ENCODE results near the gene PEAR1. TPM values are rescaled to one million over a fixed set of nuclear protein-coding genes. Genes with fewer than 3 reads are reported as not detected.

Gene PEAR1
- total RNA-seq (2014; rRNA removed; shearing (Covaris generic)) = 0.53 and 1.0 TPM in 2 replicates

- Histone ChIP-seq H3K4me1 (replicated peaks) (peaks cover 43% of the 10 kb centered on the region), H3K9me3 (replicated peaks) (no peaks in the 10 kb centered on the region), H3K36me3 (no peaks in the 10 kb centered on the region), H3K4me3 (no peak within 1 kb of the TSS), H3K27me3 (replicated peaks) (peaks cover 4% of the 10 kb centered on the region; the same call in 1 of the 2 replicates), H3K27ac (no peak within 1 kb of the TSS)
- no peak for DNase-seq (ENCODE audit: low read depth in 1 of 2, low spot score in 2 of 2)
Measured at GRCh38 chr1:156893048-156893953, at the start of gene PEAR1. PEAR1 (plus strand) TSS chr1:156893718; CDS start chr1:156903927, 10,209 bp downstream.

GRCh38 chr1:156844102-156844501, 49.4 kb upstream of the PEAR1 start:
- no peak for DNase-seq (ENCODE audit: low read depth in 1 of 2, low spot score in 2 of 2)
- no peaks in the 10 kb centered on the region for H3K4me1 ChIP-seq (replicated peaks)
- no peak overlapping the region for H3K4me3 ChIP-seq
- no peaks in the 10 kb centered on the region for H3K9me3 ChIP-seq (replicated peaks)
- H3K27me3 ChIP-seq (replicated peaks) = peaks cover 5% of the 10 kb centered on the region; the same call in 1 of the 2 replicates
- no peaks in the 10 kb centered on the region for H3K36me3 ChIP-seq
- no peak overlapping the region for H3K27ac ChIP-seq

- no peaks in the 10 kb centered on the region for H3K9me3 ChIP-seq (replicated peaks)
- DNase-seq (ENCODE audit: low read depth in 1 of 2, low spot score in 2 of 2) = no peak
- peaks cover 5% of the 10 kb centered on the region; the same call in 1 of the 2 replicates for H3K27me3 ChIP-seq (replicated peaks)
- no peak overlapping the region for H3K4me3 ChIP-seq
- no peak overlapping the region for H3K27ac ChIP-seq
- no peaks in the 10 kb centered on the region for H3K36me3 ChIP-seq
- H3K4me1 ChIP-seq (replicated peaks) = no peaks in the 10 kb centered on the region
Measured at GRCh38 chr1:156844638-156845037, 48.9 kb upstream of the PEAR1 start.

- Histone ChIP-seq H3K4me3 (no peak overlapping the region), H3K4me1 (replicated peaks) (no peaks in the 10 kb centered on the region), H3K36me3 (no peaks in the 10 kb centered on the region), H3K27me3 (replicated peaks) (peaks cover 5% of the 10 kb centered on the region), H3K9me3 (replicated peaks) (no peaks in the 10 kb centered on the region), H3K27ac (no peak overlapping the region)
- DNase-seq (ENCODE audit: low read depth in 1 of 2, low spot score in 2 of 2) = no peak
Measured at GRCh38 chr1:156845055-156845952, 48.2 kb upstream of the PEAR1 start.

GRCh38 chr1:156845953-156846545, 47.5 kb upstream of the PEAR1 start:
- no peak overlapping the region for H3K4me3 ChIP-seq
- peaks cover 5% of the 10 kb centered on the region for H3K27me3 ChIP-seq (replicated peaks)

GRCh38 chr1:156846643-156847042, 46.9 kb upstream of the PEAR1 start:
- Histone ChIP-seq H3K9me3 (replicated peaks) (no peaks in the 10 kb centered on the region), H3K27me3 (replicated peaks) (peaks cover 5% of the 10 kb centered on the region)

More at GRCh38 chr1:156845953-156846545, 47.5 kb upstream of the PEAR1 start:
- DNase-seq (ENCODE audit: low read depth in 1 of 2, low spot score in 2 of 2) = no peak
- Histone ChIP-seq H3K9me3 (replicated peaks) (no peaks in the 10 kb centered on the region), H3K4me1 (replicated peaks) (no peaks in the 10 kb centered on the region), H3K36me3 (no peaks in the 10 kb centered on the region), H3K27ac (no peak overlapping the region)

GRCh38 chr1:156847591-156848460, 45.7 kb upstream of the PEAR1 start:
- Histone ChIP-seq H3K36me3 (no peaks in the 10 kb centered on the region), H3K27me3 (replicated peaks) (peaks cover 5% of the 10 kb centered on the region), H3K9me3 (replicated peaks) (no peaks in the 10 kb centered on the region), H3K4me1 (replicated peaks) (no peaks in the 10 kb centered on the region), H3K4me3 (no peak overlapping the region), H3K27ac (no peak overlapping the region)
- no peak for DNase-seq (ENCODE audit: low read depth in 1 of 2, low spot score in 2 of 2)

More at GRCh38 chr1:156846643-156847042, 46.9 kb upstream of the PEAR1 start:
- H3K4me1 ChIP-seq (replicated peaks) = no peaks in the 10 kb centered on the region
- no peak for DNase-seq (ENCODE audit: low read depth in 1 of 2, low spot score in 2 of 2)
- no peaks in the 10 kb centered on the region for H3K36me3 ChIP-seq
- H3K4me3 ChIP-seq = no peak overlapping the region
- no peak overlapping the region for H3K27ac ChIP-seq

- Histone ChIP-seq H3K27ac (no peak overlapping the region), H3K9me3 (replicated peaks) (no peaks in the 10 kb centered on the region), H3K4me1 (replicated peaks) (no peaks in the 10 kb centered on the region), H3K36me3 (no peaks in the 10 kb centered on the region), H3K27me3 (replicated peaks) (peaks cover 5% of the 10 kb centered on the region), H3K4me3 (no peak overlapping the region)
- no peak for DNase-seq (ENCODE audit: low read depth in 1 of 2, low spot score in 2 of 2)
Measured at GRCh38 chr1:156848461-156849150, 44.9 kb upstream of the PEAR1 start.

- DNase-seq (ENCODE audit: low read depth in 1 of 2, low spot score in 2 of 2) = no peak
- H3K4me1 ChIP-seq (replicated peaks) = no peaks in the 10 kb centered on the region
- H3K36me3 ChIP-seq = no peaks in the 10 kb centered on the region
- no peaks in the 10 kb centered on the region for H3K9me3 ChIP-seq (replicated peaks)
- H3K4me3 ChIP-seq = no peak overlapping the region
- no peak overlapping the region for H3K27ac ChIP-seq
- peaks cover 9% of the 10 kb centered on the region for H3K27me3 ChIP-seq (replicated peaks)
Measured at GRCh38 chr1:156849151-156849496, 44.4 kb upstream of the PEAR1 start.

GRCh38 chr1:156851779-156852417, 41.6 kb upstream of the PEAR1 start:
- H3K36me3 ChIP-seq = no peaks in the 10 kb centered on the region
- H3K27me3 ChIP-seq (replicated peaks) = peaks cover 25% of the 10 kb centered on the region
- DNase-seq (ENCODE audit: low read depth in 1 of 2, low spot score in 2 of 2) = no peak
- no peaks in the 10 kb centered on the region for H3K4me1 ChIP-seq (replicated peaks)
- H3K9me3 ChIP-seq (replicated peaks) = no peaks in the 10 kb centered on the region
- H3K27ac ChIP-seq = no peak overlapping the region
- no peak overlapping the region for H3K4me3 ChIP-seq

- H3K9me3 ChIP-seq (replicated peaks) = no peaks in the 10 kb centered on the region
- H3K4me3 ChIP-seq = no peak overlapping the region
- no peaks in the 10 kb centered on the region for H3K4me1 ChIP-seq (replicated peaks)
- no peak overlapping the region for H3K27ac ChIP-seq
- no peaks in the 10 kb centered on the region for H3K36me3 ChIP-seq
- H3K27me3 ChIP-seq (replicated peaks) = peaks cover 30% of the 10 kb centered on the region
- no peak for DNase-seq (ENCODE audit: low read depth in 1 of 2, low spot score in 2 of 2)
Measured at GRCh38 chr1:156852418-156852874, 41.1 kb upstream of the PEAR1 start.

- Histone ChIP-seq H3K4me1 (replicated peaks) (no peaks in the 10 kb centered on the region), H3K27ac (no peak overlapping the region), H3K27me3 (replicated peaks) (peaks cover 39% of the 10 kb centered on the region), H3K36me3 (no peaks in the 10 kb centered on the region), H3K4me3 (no peak overlapping the region), H3K9me3 (replicated peaks) (0 out of 2 replicates have a peak, but pooled peaks cover 2% of the 10 kb centered on the region)
- no peak for DNase-seq (ENCODE audit: low read depth in 1 of 2, low spot score in 2 of 2)
Measured at GRCh38 chr1:156853761-156854160, 39.8 kb upstream of the PEAR1 start.

All from SJSA1 (cell line).